Karpas-422 (cell line): ENCODE measurements around the gene AQP11. TPM values are rescaled to one million over a fixed set of nuclear protein-coding genes. Genes with fewer than 3 reads are reported as not detected.
A peak's percentile ranks its signal among the peaks of the same experiment; 100 is the strongest.
"Not testable (repeated sequence)": the region's sequence is repeated elsewhere in the genome, so short reads cannot be mapped to it uniquely, and the experiment has no call there.

Source experiments
- DNase-seq: peaks from one replicate; pipeline ENCODE4 v3.0.0-alpha.2; 2015
- H2AFZ ChIP-seq: fragments of 200-600 bp; sonication (generic); 2 replicates; pipeline ENCODE4 v1.6.1; 2014; ENCODE audit warnings: antibody characterized with exemption, low read length, mixed read lengths
- H3K27ac ChIP-seq: fragments of 200-600 bp; sonication (generic); 2 replicates; pipeline ENCODE4 v1.5.1; 2014; ENCODE audit warnings: mild to moderate bottlenecking, low read length, moderate library complexity
- H3K27me3 ChIP-seq: fragments of 200-600 bp; sonication (generic); 2 replicates; pipeline ENCODE4 v1.6.1; 2014; ENCODE audit warnings: low read length, mixed read lengths
- H3K36me3 ChIP-seq: fragments of 200-600 bp; sonication (generic); 2 replicates; pipeline ENCODE4 v1.6.1; 2014; ENCODE audit warnings: low read length, mixed read lengths; ENCODE audit not compliant: insufficient read depth
- H3K4me1 ChIP-seq: fragments of 200-600 bp; sonication (generic); 2 replicates; pipeline ENCODE4 v1.6.1; 2014; ENCODE audit warnings: mild to moderate bottlenecking, low read length, mixed read lengths
- H3K4me2 ChIP-seq: fragments of 200-600 bp; sonication (generic); 2 replicates; pipeline ENCODE4 v1.6.1; 2014; ENCODE audit warnings: low read length, low read depth, mild to moderate bottlenecking; ENCODE audit not compliant: poor library complexity, severe bottlenecking
- H3K4me3 ChIP-seq: fragments of 200-600 bp; sonication (generic); 2 replicates; pipeline ENCODE4 v1.5.1; 2014; ENCODE audit warnings: mild to moderate bottlenecking, antibody characterized with exemption, low read length, mixed read lengths
- H3K79me2 ChIP-seq: fragments of 200-600 bp; sonication (generic); 2 replicates; pipeline ENCODE4 v1.6.1; 2014; ENCODE audit warnings: mild to moderate bottlenecking, low read length, mixed read lengths
- H3K9ac ChIP-seq: fragments of 200-600 bp; sonication (generic); 2 replicates; pipeline ENCODE4 v1.6.0; 2014; ENCODE audit warnings: low read length
- H3K9me2 ChIP-seq: fragments of 200-600 bp; sonication (generic), shearing (Covaris generic); replicated peaks from 2 replicates; pipeline ENCODE4 v1.6.0; 2014; ENCODE audit warnings: mild to moderate bottlenecking, low read length, moderate library complexity; ENCODE audit not compliant: insufficient read depth
- H3K9me3 ChIP-seq: fragments of 300-700, 200-600 bp; sonication (generic); 2 replicates; pipeline ENCODE4 v1.6.1; 2014; ENCODE audit warnings: low read length, mixed read lengths
- H4K20me1 ChIP-seq: fragments of 200-600 bp; sonication (generic); 2 replicates; pipeline ENCODE4 v1.6.1; 2014; ENCODE audit warnings: mild to moderate bottlenecking, antibody characterized with exemption, low read length, low read depth; ENCODE audit not compliant: insufficient read depth
- total RNA-seq: library from RNA; depleted of rRNA; stranded (reverse); fragments of >200 nt; shearing (Covaris generic); gene quantifications from 2 replicates; pipeline ENCODE4 v1.2.3, GENCODE V29; 2014; ENCODE audit warnings: low replicate concordance

The AQP11 gene
- total RNA-seq, 1 experiment from 2014 or later, result 1.9 TPM

DNA sequence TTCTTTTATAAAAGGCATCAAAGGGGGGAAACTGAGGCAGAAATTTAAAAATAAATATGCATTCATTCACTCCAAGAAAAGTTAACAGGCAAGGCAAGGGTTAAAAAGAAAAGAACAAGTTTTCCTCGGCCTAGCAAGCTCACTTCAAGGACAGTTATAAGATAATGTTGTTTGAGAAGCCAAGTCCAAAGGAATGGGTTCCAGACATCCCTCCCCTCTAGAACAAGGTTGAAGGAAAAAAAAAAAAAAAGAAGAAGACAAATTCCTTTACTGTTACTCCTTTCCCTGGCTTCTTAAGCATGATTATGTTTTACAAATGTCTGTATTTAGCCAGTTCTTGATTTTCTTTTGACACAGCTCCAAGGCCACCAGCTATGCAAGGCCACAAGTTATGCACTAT is 14.3 kb upstream of the AQP11 start:
- H3K4me1 ChIP-seq, H3K4me3 ChIP-seq, H4K20me1 ChIP-seq, H3K9me2 ChIP-seq, DNase-seq, H3K9me3 ChIP-seq, H3K9ac ChIP-seq, H3K36me3 ChIP-seq, H3K27ac ChIP-seq, H3K4me2 ChIP-seq, H3K79me2 ChIP-seq, H3K27me3 ChIP-seq, H2AFZ ChIP-seq: not testable (repeated sequence)

DNA sequence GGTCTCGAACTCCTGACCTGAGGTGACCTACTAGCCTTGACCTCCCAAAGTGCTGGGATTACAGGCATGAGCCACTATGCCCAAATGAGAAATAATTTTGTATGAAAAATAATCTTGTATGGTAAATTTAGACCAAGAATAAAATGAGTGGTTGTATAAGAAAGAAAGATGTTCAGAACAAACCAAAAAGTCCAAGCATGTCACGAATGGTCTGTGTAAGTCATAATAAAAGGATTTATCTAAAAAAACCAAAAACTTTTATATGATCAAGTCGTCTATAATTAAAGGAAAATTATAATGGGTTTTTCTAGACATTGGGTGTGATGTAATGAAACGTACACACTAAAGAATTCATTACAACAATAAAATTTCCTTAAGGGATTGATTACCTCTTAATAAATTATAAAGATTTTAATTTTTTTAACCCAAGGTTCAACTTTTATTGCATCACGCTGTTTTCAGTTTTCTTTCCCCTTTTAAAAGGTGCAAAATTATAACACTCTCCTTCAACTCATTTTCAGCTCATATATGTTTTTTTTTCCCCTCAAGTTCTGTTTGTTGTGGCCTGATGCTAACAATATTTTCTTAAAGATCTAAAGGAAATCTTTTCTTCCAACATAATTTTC is 8.9 kb upstream of the AQP11 start:
- H3K27ac ChIP-seq, result no peak overlapping the region
- H3K9me2 ChIP-seq, result no peaks in the 10 kb centered on the region
- H3K79me2 ChIP-seq, result no peaks in the 10 kb centered on the region
- H3K9ac ChIP-seq, result no peak overlapping the region
- H3K9me3 ChIP-seq, result peaks cover 11% of the 10 kb centered on the region; the same call in 1 of the 2 replicates
- no peak overlapping the region for H3K4me3 ChIP-seq
- no peaks in the 10 kb centered on the region for H3K36me3 ChIP-seq
- DNase-seq, result peak; percentile 62
- H3K27me3 ChIP-seq, result no peaks in the 10 kb centered on the region
- H3K4me2 ChIP-seq, result no peak overlapping the region
- no peaks in the 10 kb centered on the region for H3K4me1 ChIP-seq
- H2AFZ ChIP-seq, result no peak overlapping the region
- no peaks in the 10 kb centered on the region for H4K20me1 ChIP-seq

DNA sequence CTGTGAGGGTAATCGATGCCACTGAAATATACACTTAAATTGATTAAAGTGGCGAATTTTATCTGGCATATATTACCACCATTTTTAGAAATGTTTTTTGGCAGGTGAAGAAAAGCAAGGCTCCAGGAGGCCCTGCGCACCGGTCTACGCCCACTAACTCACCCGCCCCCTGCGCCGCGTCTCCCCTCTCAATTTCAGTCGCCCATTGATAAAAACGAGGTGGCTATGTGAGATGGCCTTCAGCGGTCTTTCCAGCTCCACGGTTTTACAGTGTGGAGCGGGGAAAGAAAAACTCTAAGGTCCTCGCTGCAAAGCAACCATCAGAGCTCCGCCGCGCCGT is 602 bp upstream of the AQP11 start:
- DNase-seq, result no peak
- peak overlapping the region; percentile 81 for H3K4me2 ChIP-seq
- no peaks in the 10 kb centered on the region for H3K79me2 ChIP-seq
- no peaks in the 10 kb centered on the region for H4K20me1 ChIP-seq
- H2AFZ ChIP-seq, result peak overlapping the region; percentile 86
- no peaks in the 10 kb centered on the region for H3K27me3 ChIP-seq
- H3K27ac ChIP-seq, result no peak overlapping the region
- peaks cover 20% of the 10 kb centered on the region for H3K4me1 ChIP-seq
- H3K9me3 ChIP-seq, result no peaks in the 10 kb centered on the region
- peak overlapping the region; percentile 67 for H3K4me3 ChIP-seq
- H3K36me3 ChIP-seq, result no peaks in the 10 kb centered on the region
- peak overlapping the region; percentile 73 for H3K9ac ChIP-seq
- H3K9me2 ChIP-seq, result no peaks in the 10 kb centered on the region

- Histone ChIP-seq H3K27ac (no peak overlapping the region), H2AFZ (peak overlapping the region; percentile 86; the same call in 1 of the 2 replicates)
These were observed 535 bp downstream of the AQP11 start for GRCh38 chr11:77590194-77590782.

DNA sequence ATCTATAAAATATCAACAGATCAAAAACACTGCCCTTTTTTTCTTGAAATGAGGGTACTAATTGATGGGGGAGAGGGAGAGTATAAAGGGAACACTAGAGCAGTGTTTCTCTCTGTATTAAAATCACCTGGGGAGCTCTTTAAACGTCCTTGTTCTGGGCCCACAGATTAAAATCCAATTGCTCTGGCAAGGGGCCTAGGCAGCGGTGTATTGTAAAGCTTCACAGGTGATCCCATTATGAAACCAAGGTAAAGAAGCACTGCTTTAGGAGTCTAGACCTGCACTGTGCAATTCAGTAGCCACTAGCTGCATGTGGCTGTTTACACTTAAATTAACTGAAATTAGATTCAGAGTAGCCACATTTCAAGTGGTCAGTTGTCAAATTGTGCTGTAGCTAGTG is 3.0 kb downstream of the AQP11 start:
- Histone ChIP-seq H3K9ac (no peak overlapping the region), H3K9me3 (no peaks in the 10 kb centered on the region)

More at GRCh38 chr11:77590194-77590782, 535 bp downstream of the AQP11 start:
- Histone ChIP-seq H3K9ac (peak overlapping the region; percentile 73), H3K36me3 (no peaks in the 10 kb centered on the region), H3K4me2 (peak overlapping the region; percentile 81), H4K20me1 (no peaks in the 10 kb centered on the region), H3K9me3 (no peaks in the 10 kb centered on the region), H3K4me3 (peak overlapping the region; percentile 67), H3K9me2 (no peaks in the 10 kb centered on the region), H3K4me1 (peaks cover 20% of the 10 kb centered on the region), H3K79me2 (no peaks in the 10 kb centered on the region), H3K27me3 (no peaks in the 10 kb centered on the region)
- DNase-seq, result no peak

GRCh38 chr11:77593883-77594282 is 4.1 kb downstream of the AQP11 start:
- Histone ChIP-seq H3K4me3 (no peak overlapping the region), H2AFZ (no peak overlapping the region), H4K20me1 (no peaks in the 10 kb centered on the region), H3K79me2 (no peaks in the 10 kb centered on the region), H3K4me2 (no peak overlapping the region), H3K4me1 (peaks cover 17% of the 10 kb centered on the region), H3K27me3 (no peaks in the 10 kb centered on the region), H3K36me3 (no peaks in the 10 kb centered on the region), H3K9ac (no peak overlapping the region), H3K9me3 (no peaks in the 10 kb centered on the region), H3K9me2 (no peaks in the 10 kb centered on the region), H3K27ac (no peak overlapping the region)
- no peak for DNase-seq

More for the DNA sequence above, 3.0 kb downstream of the AQP11 start:
- Histone ChIP-seq H3K4me3 (no peak overlapping the region), H3K4me1 (peaks cover 20% of the 10 kb centered on the region), H3K9me2 (no peaks in the 10 kb centered on the region), H3K36me3 (no peaks in the 10 kb centered on the region), H3K4me2 (no peak overlapping the region), H3K27me3 (no peaks in the 10 kb centered on the region), H3K27ac (no peak overlapping the region), H2AFZ (no peak overlapping the region), H4K20me1 (no peaks in the 10 kb centered on the region), H3K79me2 (no peaks in the 10 kb centered on the region)
- DNase-seq, result no peak

GRCh38 chr11:77596626-77597025 is 6.9 kb downstream of the AQP11 start:
- no peak for DNase-seq
- Histone ChIP-seq H3K27me3 (no peaks in the 10 kb centered on the region), H3K79me2 (no peaks in the 10 kb centered on the region), H3K4me1 (no peaks in the 10 kb centered on the region), H3K36me3 (no peaks in the 10 kb centered on the region), H3K9me2 (no peaks in the 10 kb centered on the region), H2AFZ (no peak overlapping the region), H4K20me1 (no peaks in the 10 kb centered on the region), H3K9me3 (no peaks in the 10 kb centered on the region), H3K9ac (no peak overlapping the region), H3K4me3 (no peak overlapping the region), H3K4me2 (no peak overlapping the region), H3K27ac (no peak overlapping the region)

DNA sequence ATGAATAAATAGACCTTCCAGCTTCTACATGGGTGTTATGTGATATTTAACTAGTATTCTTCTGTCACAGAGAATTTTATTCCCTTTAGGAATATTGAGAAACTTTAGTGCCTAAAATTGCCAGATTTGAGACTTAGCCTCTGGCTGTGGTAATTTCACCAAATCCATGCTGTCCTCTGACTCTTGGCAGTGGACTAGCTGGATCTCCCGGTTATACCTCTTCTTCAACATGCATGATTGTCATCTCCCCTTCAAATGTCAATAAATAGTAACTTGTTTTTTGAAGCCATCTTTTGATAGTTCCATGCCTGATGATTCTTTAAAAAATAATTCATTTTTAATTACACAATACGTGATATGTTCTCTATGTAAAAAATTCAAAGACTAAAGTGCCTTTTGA is 8.4 kb downstream of the AQP11 start:
- Histone ChIP-seq H4K20me1 (no peaks in the 10 kb centered on the region), H3K9ac (no peak overlapping the region), H3K27ac (no peak overlapping the region), H3K4me3 (no peak overlapping the region), H3K79me2 (no peaks in the 10 kb centered on the region), H2AFZ (no peak overlapping the region), H3K27me3 (no peaks in the 10 kb centered on the region), H3K4me1 (no peaks in the 10 kb centered on the region), H3K36me3 (no peaks in the 10 kb centered on the region), H3K9me2 (no peaks in the 10 kb centered on the region), H3K4me2 (no peak overlapping the region), H3K9me3 (no peaks in the 10 kb centered on the region)
- no peak for DNase-seq
